ENCODE data around the gene SLC25A25.
"Not testable (repeated sequence)": the region's sequence is repeated elsewhere in the genome, so short reads cannot be mapped to it uniquely, and the experiment has no call there.

Gene SLC25A25

GRCh38 chr9:128053560-128053959 is 14.5 kb upstream of the SLC25A25 start:
- DNase-seq: no peak

GRCh38 chr9:128054087-128054486 is 13.9 kb upstream of the SLC25A25 start:
- no peak for DNase-seq

GRCh38 chr9:128055344-128056040 is 12.5 kb upstream of the SLC25A25 start:
- DNase-seq: no peak

- no peak for DNase-seq
Measured at GRCh38 chr9:128056086-128056485, 11.9 kb upstream of the SLC25A25 start.

GRCh38 chr9:128056887-128057723 is 10.9 kb upstream of the SLC25A25 start:
- DNase-seq: no peak

- no peak for DNase-seq
Measured at GRCh38 chr9:128057724-128058409, 10.2 kb upstream of the SLC25A25 start.

GRCh38 chr9:128059365-128059983 is 8.6 kb upstream of the SLC25A25 start:
- no peak for DNase-seq

GRCh38 chr9:128061275-128061960 is 6.6 kb upstream of the SLC25A25 start:
- DNase-seq: no peak

GRCh38 chr9:128062279-128062678 is 5.8 kb upstream of the SLC25A25 start:
- DNase-seq: no peak

- DNase-seq: no peak
Measured at GRCh38 chr9:128062846-128063831, 4.9 kb upstream of the SLC25A25 start.

- DNase-seq: no peak
Measured at GRCh38 chr9:128065907-128066712, 1.9 kb upstream of the SLC25A25 start.

GRCh38 chr9:128066713-128067644 is 1.1 kb upstream of the SLC25A25 start, which contains the start of gene NAIF1:
Gene NAIF1 (minus strand): TSS chr9:128067320. CDS start chr9:128067101, 219 bp downstream.
- peak; percentile 99 for DNase-seq

GRCh38 chr9:128068386-128069205 is 564 bp downstream of the SLC25A25 start:
- DNase-seq: no peak

GRCh38 chr9:128070874-128071273 is 2.8 kb downstream of the SLC25A25 start:
- DNase-seq: no peak

- not testable (repeated sequence) for DNase-seq
Measured at GRCh38 chr9:128071475-128071874, 3.4 kb downstream of the SLC25A25 start.

GRCh38 chr9:128072144-128073021 is 4.4 kb downstream of the SLC25A25 start:
- DNase-seq: peak; percentile 75

All from left hindlimb (tissue), 1 donor.